ENCODE measurements around the gene CYP1A2. TPM values are rescaled to one million over a fixed set of nuclear protein-coding genes. Genes with fewer than 3 reads are reported as not detected.

The CYP1A2 gene
- total and polyA plus RNA-seq, 2 of the 13 experiments (the other 11 are each of a cell fraction or from before 2014, with no cell fraction given): 0.07 TPM; not detected in 1

DNA sequence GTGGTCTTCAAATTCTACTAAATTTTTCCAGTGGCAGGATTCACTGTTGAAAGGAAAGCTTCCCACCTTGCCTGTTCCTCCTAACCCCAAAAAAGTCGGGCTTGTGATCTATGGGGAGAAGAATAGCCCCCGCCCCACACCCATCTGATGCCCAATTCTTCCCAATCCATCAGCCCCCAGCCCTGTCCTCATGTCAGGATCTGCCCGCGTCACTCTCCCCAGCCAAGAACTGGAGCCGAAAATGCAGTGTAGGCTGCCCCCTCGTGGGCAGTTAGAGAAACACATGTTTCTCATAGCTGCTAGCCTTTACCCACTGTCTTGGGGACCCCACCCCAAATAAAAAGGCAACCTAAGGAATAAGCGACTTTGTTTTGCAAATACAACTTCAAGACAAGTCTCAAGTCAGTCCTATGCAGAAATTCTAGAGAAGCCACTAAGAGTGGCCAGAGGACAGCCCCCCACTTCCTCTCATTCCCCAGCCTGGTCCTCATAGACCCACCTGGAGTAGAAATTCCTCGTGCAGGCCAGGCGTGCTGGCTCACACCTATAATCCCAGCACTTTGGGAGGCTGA lies 20.2 kb downstream of the CYP1A2 start (continued):
- TF ChIP-seq, protein P1, sequence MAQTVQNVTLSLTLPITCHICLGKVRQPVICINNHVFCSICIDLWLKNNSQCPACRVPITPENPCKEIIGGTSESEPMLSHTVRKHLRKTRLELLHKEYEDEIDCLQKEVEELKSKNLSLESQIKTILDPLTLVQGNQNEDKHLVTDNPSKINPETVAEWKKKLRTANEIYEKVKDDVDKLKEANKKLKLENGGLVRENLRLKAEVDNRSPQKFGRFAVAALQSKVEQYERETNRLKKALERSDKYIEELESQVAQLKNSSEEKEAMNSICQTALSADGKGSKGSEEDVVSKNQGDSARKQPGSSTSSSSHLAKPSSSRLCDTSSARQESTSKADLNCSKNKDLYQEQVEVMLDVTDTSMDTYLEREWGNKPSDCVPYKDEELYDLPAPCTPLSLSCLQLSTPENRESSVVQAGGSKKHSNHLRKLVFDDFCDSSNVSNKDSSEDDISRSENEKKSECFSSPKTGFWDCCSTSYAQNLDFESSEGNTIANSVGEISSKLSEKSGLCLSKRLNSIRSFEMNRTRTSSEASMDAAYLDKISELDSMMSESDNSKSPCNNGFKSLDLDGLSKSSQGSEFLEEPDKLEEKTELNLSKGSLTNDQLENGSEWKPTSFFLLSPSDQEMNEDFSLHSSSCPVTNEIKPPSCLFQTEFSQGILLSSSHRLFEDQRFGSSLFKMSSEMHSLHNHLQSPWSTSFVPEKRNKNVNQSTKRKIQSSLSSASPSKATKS (CRISPR knock-in tag; IDR thresholded peaks at IDR 0.05): no peak
- 0 out of 2 replicates have a peak, but pooled peaks have one; percentile 46 for TF ChIP-seq ZBTB7A (CRISPR knock-in tag; IDR thresholded peaks at IDR 0.05)
- TF ChIP-seq, protein P2, sequence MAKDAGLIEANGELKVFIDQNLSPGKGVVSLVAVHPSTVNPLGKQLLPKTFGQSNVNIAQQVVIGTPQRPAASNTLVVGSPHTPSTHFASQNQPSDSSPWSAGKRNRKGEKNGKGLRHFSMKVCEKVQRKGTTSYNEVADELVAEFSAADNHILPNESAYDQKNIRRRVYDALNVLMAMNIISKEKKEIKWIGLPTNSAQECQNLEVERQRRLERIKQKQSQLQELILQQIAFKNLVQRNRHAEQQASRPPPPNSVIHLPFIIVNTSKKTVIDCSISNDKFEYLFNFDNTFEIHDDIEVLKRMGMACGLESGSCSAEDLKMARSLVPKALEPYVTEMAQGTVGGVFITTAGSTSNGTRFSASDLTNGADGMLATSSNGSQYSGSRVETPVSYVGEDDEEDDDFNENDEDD (CRISPR knock-in tag; IDR thresholded peaks at IDR 0.05; ENCODE audit: borderline replicate concordance): peak; percentile 27; the same call in 1 of the 2 replicates
- no peak for TF ChIP-seq ZIK1 (CRISPR knock-in tag; IDR thresholded peaks at IDR 0.05; ENCODE audit: borderline replicate concordance, low read depth)
- no peak for TF ChIP-seq CHCHD3 (CRISPR knock-in tag; IDR thresholded peaks at IDR 0.05)
- TF ChIP-seq EEA1 (CRISPR knock-in tag; IDR thresholded peaks at IDR 0.05; ENCODE audit: borderline replicate concordance): no peak
- TF ChIP-seq, protein P3, sequence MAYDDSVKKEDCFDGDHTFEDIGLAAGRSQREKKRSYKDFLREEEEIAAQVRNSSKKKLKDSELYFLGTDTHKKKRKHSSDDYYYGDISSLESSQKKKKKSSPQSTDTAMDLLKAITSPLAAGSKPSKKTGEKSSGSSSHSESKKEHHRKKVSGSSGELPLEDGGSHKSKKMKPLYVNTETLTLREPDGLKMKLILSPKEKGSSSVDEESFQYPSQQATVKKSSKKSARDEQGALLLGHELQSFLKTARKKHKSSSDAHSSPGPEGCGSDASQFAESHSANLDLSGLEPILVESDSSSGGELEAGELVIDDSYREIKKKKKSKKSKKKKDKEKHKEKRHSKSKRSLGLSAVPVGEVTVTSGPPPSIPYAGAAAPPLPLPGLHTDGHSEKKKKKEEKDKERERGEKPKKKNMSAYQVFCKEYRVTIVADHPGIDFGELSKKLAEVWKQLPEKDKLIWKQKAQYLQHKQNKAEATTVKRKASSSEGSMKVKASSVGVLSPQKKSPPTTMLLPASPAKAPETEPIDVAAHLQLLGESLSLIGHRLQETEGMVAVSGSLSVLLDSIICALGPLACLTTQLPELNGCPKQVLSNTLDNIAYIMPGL (CRISPR knock-in tag; IDR thresholded peaks at IDR 0.05; ENCODE audit: borderline replicate concordance in 1 of 2, low read depth in 1 of 2): 0 out of 4 replicates have a peak, but pooled peaks of 1 of the 2 experiments have one; percentile 30
- TF ChIP-seq, protein P4, sequence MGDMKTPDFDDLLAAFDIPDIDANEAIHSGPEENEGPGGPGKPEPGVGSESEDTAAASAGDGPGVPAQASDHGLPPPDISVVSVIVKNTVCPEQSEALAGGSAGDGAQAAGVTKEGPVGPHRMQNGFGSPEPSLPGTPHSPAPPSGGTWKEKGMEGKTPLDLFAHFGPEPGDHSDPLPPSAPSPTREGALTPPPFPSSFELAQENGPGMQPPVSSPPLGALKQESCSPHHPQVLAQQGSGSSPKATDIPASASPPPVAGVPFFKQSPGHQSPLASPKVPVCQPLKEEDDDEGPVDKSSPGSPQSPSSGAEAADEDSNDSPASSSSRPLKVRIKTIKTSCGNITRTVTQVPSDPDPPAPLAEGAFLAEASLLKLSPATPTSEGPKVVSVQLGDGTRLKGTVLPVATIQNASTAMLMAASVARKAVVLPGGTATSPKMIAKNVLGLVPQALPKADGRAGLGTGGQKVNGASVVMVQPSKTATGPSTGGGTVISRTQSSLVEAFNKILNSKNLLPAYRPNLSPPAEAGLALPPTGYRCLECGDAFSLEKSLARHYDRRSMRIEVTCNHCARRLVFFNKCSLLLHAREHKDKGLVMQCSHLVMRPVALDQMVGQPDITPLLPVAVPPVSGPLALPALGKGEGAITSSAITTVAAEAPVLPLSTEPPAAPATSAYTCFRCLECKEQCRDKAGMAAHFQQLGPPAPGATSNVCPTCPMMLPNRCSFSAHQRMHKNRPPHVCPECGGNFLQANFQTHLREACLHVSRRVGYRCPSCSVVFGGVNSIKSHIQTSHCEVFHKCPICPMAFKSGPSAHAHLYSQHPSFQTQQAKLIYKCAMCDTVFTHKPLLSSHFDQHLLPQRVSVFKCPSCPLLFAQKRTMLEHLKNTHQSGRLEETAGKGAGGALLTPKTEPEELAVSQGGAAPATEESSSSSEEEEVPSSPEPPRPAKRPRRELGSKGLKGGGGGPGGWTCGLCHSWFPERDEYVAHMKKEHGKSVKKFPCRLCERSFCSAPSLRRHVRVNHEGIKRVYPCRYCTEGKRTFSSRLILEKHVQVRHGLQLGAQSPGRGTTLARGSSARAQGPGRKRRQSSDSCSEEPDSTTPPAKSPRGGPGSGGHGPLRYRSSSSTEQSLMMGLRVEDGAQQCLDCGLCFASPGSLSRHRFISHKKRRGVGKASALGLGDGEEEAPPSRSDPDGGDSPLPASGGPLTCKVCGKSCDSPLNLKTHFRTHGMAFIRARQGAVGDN (CRISPR knock-in tag; IDR thresholded peaks at IDR 0.05): peak; percentile 24; the same call in 1 of the 2 replicates
- TF ChIP-seq STAG1 (CRISPR knock-in tag; IDR thresholded peaks at IDR 0.05): peak; percentile 97
- TF ChIP-seq, protein P5, sequence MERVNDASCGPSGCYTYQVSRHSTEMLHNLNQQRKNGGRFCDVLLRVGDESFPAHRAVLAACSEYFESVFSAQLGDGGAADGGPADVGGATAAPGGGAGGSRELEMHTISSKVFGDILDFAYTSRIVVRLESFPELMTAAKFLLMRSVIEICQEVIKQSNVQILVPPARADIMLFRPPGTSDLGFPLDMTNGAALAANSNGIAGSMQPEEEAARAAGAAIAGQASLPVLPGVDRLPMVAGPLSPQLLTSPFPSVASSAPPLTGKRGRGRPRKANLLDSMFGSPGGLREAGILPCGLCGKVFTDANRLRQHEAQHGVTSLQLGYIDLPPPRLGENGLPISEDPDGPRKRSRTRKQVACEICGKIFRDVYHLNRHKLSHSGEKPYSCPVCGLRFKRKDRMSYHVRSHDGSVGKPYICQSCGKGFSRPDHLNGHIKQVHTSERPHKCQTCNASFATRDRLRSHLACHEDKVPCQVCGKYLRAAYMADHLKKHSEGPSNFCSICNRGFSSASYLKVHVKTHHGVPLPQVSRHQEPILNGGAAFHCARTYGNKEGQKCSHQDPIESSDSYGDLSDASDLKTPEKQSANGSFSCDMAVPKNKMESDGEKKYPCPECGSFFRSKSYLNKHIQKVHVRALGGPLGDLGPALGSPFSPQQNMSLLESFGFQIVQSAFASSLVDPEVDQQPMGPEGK (CRISPR knock-in tag; IDR thresholded peaks at IDR 0.05): peak; percentile 67
